ENCODE results near the gene MCUB. TPM values are rescaled to one million over a fixed set of nuclear protein-coding genes. Genes with fewer than 3 reads are reported as not detected.

Gene MCUB
- total RNA-seq, 4 donors from 2014 or later, result 20.3 to 48.6 (median 26.7) TPM

- no peak for TF ChIP-seq CTCF (IDR thresholded peaks at IDR 0.05)
- no peak for ATAC-seq (ENCODE audit: low FRiP score)
- no peak for DNase-seq (ENCODE audit: low spot score)
These were observed 67.3 kb downstream of the MCUB start for GRCh38 chr4:109627361-109627760.

GRCh38 chr4:109629775-109630174 lies 69.7 kb downstream of the MCUB start:
- TF ChIP-seq CTCF (IDR thresholded peaks at IDR 0.05), result no peak
- DNase-seq (ENCODE audit: low spot score), result no peak
- ATAC-seq (ENCODE audit: low FRiP score), result no peak

GRCh38 chr4:109631532-109632108 lies 71.6 kb downstream of the MCUB start:
- no peak for DNase-seq (ENCODE audit: low spot score)
- ATAC-seq (ENCODE audit: low FRiP score), result peak; percentile 73
- TF ChIP-seq CTCF (IDR thresholded peaks at IDR 0.05), result no peak

- DNase-seq (ENCODE audit: low spot score) (no peak), ATAC-seq (ENCODE audit: low FRiP score) (no peak)
- no peak for TF ChIP-seq CTCF (IDR thresholded peaks at IDR 0.05)
These were observed 80.6 kb downstream of the MCUB start for GRCh38 chr4:109640644-109641043.

GRCh38 chr4:109645874-109646710 lies 86.0 kb downstream of the MCUB start:
- ATAC-seq (ENCODE audit: low FRiP score), result no peak
- no peak for TF ChIP-seq CTCF (IDR thresholded peaks at IDR 0.05)
- DNase-seq (ENCODE audit: low spot score), result no peak

GRCh38 chr4:109648266-109648996 lies 88.4 kb downstream of the MCUB start:
- no peak for TF ChIP-seq CTCF (IDR thresholded peaks at IDR 0.05)
- no peak for ATAC-seq (ENCODE audit: low FRiP score)
- DNase-seq (ENCODE audit: low spot score), result no peak

All from omental fat pad (tissue), 4 donors.